ENCODE measurements around the gene CACYBP.

DNA sequence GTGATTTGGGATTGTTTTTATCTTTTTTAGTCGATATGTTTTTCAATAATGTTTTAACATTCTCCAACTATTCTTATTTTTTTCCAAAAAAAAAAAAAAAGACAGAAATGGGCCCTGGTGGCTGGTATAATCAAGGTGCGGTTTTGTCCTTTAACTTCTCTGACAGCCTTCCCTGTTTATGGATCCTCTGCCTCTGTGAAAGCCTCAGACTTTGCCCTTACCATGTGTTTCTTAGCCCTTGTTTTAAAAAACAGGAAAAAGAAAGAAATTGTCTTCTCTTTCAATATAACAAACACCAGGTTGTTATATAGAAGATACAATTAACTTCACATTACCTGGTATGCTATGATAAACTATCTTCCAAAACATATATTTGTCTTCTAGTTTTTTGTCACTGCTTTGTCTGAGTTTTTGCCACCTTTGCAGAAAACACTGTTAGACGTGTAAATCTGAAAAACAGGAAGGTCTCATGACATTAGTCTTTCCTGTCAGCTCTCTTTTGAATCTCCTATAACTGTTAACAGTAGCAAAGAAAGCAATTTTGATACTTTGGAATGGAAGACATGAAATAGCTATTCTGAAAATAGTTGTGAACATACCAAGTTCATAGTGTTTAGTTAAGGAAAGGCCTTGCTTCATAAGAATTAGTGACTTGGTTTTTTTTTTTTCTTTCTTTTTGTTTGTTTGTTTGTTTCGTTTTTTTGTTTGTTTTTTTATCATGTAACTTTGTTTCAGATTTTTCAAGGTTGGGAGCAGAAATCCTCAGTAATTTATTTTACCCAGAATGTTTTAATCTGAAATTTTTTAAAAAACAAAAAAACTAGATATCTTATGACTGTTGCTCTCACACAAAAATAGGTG is 31.7 kb upstream of the CACYBP start:
- TF ChIP-seq, protein P1, sequence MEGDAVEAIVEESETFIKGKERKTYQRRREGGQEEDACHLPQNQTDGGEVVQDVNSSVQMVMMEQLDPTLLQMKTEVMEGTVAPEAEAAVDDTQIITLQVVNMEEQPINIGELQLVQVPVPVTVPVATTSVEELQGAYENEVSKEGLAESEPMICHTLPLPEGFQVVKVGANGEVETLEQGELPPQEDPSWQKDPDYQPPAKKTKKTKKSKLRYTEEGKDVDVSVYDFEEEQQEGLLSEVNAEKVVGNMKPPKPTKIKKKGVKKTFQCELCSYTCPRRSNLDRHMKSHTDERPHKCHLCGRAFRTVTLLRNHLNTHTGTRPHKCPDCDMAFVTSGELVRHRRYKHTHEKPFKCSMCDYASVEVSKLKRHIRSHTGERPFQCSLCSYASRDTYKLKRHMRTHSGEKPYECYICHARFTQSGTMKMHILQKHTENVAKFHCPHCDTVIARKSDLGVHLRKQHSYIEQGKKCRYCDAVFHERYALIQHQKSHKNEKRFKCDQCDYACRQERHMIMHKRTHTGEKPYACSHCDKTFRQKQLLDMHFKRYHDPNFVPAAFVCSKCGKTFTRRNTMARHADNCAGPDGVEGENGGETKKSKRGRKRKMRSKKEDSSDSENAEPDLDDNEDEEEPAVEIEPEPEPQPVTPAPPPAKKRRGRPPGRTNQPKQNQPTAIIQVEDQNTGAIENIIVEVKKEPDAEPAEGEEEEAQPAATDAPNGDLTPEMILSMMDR (IDR thresholded peaks at IDR 0.05 in 8 of 11, conservative IDR thresholded peaks at IDR 0.05 in 3 of 11) = no peak
- TF ChIP-seq POLR2A (IDR thresholded peaks at IDR 0.05) = no peak
- no peak for TF ChIP-seq POLR2AphosphoS5 (IDR thresholded peaks at IDR 0.05)

Data from spleen (tissue), 7 donors.